WTC11 (cell line): ENCODE measurements around the gene MYBPC1.

Experiments used
- CTCF ChIP-seq: fragments of 200-600 bp; IDR thresholded peaks from 2 replicates; pipeline ENCODE4 v1.8.0; 2022; ENCODE audit warnings: antibody characterized with exemption
- E2F4 ChIP-seq: sonication (generic); formaldehyde crosslinking; IDR thresholded peaks from 2 replicates; pipeline ENCODE4 v1.8.1; 2022; ENCODE audit warnings: low read depth, mild to moderate bottlenecking, moderate library complexity, missing genetic modification reagents, borderline replicate concordance
- FOXK1 ChIP-seq: sonication (generic); formaldehyde crosslinking; IDR thresholded peaks from 2 replicates; pipeline ENCODE4 v1.8.0; 2022; ENCODE audit warnings: mild to moderate bottlenecking, moderate library complexity, missing genetic modification reagents
- GABPB1 ChIP-seq: sonication (generic); formaldehyde crosslinking; IDR thresholded peaks from 2 replicates; pipeline ENCODE4 v1.8.1; 2023; ENCODE audit warnings: mild to moderate bottlenecking, missing genetic modification reagents
- IRF2 ChIP-seq: sonication (generic); formaldehyde crosslinking; IDR thresholded peaks from 2 replicates; pipeline ENCODE4 v1.8.0; 2022; ENCODE audit warnings: low read depth, missing genetic modification reagents, borderline replicate concordance
- JUN ChIP-seq: sonication (generic); formaldehyde crosslinking; IDR thresholded peaks from 2 replicates; pipeline ENCODE4 v1.8.0; 2023; ENCODE audit warnings: mild to moderate bottlenecking, missing genetic modification reagents
- NR2C2 ChIP-seq: sonication (generic); formaldehyde crosslinking; IDR thresholded peaks from 2 replicates; pipeline ENCODE4 v1.8.0; 2022; ENCODE audit warnings: mild to moderate bottlenecking, missing genetic modification reagents
- SP1 ChIP-seq: sonication (generic); formaldehyde crosslinking; conservative IDR thresholded peaks from 2 replicates; pipeline ENCODE4 v1.8.1; 2022; ENCODE audit warnings: missing genetic modification reagents
- USF2 ChIP-seq: sonication (generic); formaldehyde crosslinking; IDR thresholded peaks from 2 replicates; pipeline ENCODE4 v1.8.1; 2023; ENCODE audit warnings: mild to moderate bottlenecking, missing genetic modification reagents, moderate library complexity
- ZNF532 ChIP-seq: fragments of 250-450 bp; sonication (Bioruptor Pico); IDR thresholded peaks from 2 replicates; pipeline ENCODE4 v1.9.0; 2021; ENCODE audit warnings: mild to moderate bottlenecking, borderline replicate concordance

- TF ChIP-seq IRF2 (CRISPR knock-in tag) (no peak), CTCF (no peak), JUN (CRISPR knock-in tag) (no peak), ZNF532 (CRISPR knock-in tag) (no peak), GABPB1 (CRISPR knock-in tag) (no peak), USF2 (no peak), NR2C2 (CRISPR knock-in tag) (no peak), E2F4 (CRISPR knock-in tag) (no peak), FOXK1 (CRISPR knock-in tag) (no peak), SP1 (CRISPR knock-in tag) (no peak)
These were observed 26.9 kb upstream of the MYBPC1 start for GRCh38 chr12:101567918-101568317.
